ENCODE data around the gene KLF12.

GRCh38 chr13:74090397-74090796, 43.8 kb downstream of the KLF12 start:
- TF ChIP-seq CTCF (IDR thresholded peaks at IDR 0.05 in 4 of 5, conservative IDR thresholded peaks at IDR 0.05 in 1 of 5) (no peak), POLR2A (IDR thresholded peaks at IDR 0.05) (no peak)

Data from gastrocnemius medialis (tissue), 4 donors.